Stimulated activated CD8-positive, alpha-beta memory T cell treated with anti-CD3 and anti-CD28 coated beads, Interleukin-4, amount 100 ng/mL, for 24 hours (primary cell): Measurements from ENCODE around the gene RMND5A.
"Not testable (repeated sequence)": the region's sequence is repeated elsewhere in the genome, so short reads cannot be mapped to it uniquely, and the experiment has no call there.

Experiments
- DNase-seq: peaks from one replicate; pipeline ENCODE4 v3.0.0-alpha.2; 2020; ENCODE audit warnings: low read depth

The RMND5A gene

DNA sequence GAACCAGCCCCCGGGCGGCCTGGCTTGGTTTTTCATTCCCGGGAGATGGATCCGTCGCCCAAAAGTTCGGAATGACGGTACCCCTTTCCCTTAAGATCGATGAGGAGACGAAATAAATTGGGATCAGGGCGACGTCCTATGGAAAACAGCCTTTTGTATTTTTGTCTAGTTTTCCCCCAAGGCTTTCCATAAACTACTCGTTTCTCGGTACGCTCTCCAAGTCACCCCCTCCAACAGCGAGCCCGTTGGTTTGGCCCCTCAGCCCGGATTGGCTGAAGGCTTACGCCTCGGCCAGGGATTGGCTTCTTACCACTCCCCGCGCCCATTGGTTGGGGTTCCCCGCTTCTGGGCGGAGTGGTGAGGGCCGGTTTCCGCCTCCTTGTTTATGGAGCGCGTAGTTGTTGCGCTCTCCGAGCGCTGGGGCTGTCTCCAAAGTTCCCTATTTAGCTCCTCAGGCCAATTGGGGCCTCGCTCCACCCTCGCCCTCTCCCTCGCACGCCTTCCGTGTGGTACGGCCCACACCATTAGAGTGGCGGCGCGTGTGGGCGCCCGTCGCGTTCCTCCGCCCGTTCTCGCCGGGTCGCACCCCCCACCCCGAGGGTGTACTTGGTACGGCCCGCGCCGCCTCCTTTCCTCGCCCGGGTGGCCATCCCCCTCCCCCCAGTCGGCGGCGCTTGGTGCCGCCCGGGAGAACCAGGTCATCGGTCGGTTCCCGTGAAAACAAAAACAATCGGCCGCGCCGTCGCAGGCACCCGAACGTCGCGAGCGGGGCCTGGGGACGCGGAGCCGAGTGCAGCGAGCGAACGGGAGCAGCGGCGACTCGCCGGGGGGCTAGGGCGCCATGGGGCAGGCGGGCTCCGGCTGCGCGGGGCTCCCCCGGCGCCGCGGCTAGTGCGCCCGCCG, at the start of gene RMND5A:
Gene RMND5A (plus strand): TSS at position 655 of the 903 bp plus-strand sequence. CDS start 377 bp downstream, outside the sequence.
- peak; percentile 93 for DNase-seq

DNA sequence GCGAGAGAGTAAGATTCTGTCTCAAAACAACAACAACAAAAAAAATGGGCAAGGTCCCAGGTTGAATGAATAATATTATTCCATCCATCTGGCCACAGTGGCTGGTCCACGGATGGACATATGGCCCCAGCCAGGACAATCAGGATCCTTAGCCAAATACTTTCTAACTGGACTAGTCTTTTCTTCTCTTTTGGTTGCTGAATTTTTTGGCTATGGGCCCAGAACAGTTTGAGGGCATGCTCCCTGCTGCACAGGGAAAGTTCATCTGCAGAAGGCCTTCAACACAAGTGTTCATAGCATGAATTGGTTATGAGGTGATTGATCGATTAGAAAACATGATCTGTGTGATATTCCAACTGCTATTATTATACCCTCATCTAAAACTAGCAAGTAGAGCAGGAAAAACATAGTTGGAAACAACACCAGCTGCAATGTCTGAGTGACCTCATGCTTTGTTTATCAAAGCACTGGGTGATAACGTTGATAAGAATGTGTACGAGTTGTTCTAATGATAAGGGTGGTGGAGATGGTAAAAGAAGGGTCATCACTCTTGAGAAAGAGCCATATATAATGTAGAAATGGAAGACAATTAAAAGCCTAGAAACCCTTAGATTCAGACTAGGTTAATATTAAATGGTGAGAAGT, 48.6 kb upstream of the RMND5A start:
- no peak for DNase-seq

GRCh38 chr2:86672027-86672545, 48.0 kb upstream of the RMND5A start:
- DNase-seq, result no peak

- DNase-seq, result no peak
These were observed 47.1 kb upstream of the RMND5A start for GRCh38 chr2:86673011-86673410.

DNA sequence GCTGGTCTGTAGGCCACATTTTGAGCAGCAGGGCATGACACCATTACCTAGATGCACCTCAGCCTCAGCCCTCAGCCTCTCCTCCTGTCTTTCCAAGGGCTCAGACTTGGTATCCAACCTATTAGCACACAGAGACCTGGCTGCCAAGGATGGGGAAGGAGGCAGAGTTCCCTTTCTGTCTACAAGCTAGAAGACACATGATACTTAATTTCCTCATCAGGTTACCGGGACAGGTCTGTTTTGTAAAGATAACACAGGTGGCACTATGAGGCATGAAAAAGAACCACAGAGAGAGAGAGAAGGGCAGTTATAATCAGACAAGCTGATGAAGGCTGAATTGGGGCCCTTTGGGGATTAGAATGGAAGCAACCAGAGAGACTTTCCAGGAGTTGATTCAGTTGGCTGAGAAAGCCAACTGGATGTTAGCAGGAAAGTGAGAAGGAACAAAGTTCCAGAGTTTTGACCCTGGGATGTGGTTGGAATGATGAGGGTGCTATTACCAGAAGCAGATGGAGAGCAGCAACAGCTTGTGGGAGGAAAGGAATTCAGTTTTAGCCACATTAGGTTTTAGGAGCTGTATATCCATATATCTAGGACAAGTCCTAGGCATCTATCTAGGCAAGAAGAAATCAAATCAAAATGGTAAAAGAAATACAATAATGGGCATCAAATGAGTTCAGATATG, 46.0 kb upstream of the RMND5A start:
- DNase-seq, result no peak

DNA sequence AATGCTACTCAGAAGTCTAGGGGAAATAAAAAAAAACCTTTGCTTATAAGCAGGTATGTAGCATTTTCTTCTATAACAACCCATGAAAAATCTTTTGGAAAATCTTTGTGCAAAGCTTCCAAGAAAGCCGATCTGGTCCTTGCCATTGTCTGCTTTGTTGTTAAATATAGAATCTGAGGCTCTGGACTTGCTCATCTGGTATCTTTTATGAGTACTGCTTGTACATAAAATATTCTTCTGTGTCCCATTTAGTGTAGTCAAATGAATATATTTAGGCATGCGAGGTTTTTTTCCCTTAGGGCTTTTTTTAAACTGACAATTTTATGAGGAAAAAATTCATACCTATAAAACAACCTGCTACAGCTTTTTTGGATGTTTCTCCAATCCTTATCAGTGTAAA, 45.0 kb upstream of the RMND5A start:
- no peak for DNase-seq

- no peak for DNase-seq
These were observed 44.5 kb upstream of the RMND5A start for GRCh38 chr2:86675511-86676015.

GRCh38 chr2:86677816-86678215, 42.3 kb upstream of the RMND5A start:
- no peak for DNase-seq

DNA sequence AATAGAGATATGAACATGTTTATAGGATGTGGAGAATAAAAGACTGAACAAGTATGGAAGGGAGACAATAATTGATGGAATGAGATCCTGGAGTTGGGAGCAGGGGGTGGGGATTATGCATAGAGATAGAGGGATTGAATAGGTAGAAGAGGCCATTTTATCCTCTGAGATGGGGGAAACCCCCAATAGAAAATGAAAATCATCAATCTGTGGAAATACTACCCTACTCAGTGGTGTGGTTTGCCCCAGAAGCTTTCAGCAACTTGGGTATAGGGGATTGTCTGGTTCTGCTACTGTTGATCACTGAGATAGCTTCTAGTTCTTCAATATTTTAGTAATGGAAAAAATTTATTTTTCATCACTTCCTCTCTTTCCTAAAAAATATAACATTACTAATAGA, 41.1 kb upstream of the RMND5A start:
- DNase-seq, result no peak

GRCh38 chr2:86685351-86685750, 34.7 kb upstream of the RMND5A start:
- no peak for DNase-seq

DNA sequence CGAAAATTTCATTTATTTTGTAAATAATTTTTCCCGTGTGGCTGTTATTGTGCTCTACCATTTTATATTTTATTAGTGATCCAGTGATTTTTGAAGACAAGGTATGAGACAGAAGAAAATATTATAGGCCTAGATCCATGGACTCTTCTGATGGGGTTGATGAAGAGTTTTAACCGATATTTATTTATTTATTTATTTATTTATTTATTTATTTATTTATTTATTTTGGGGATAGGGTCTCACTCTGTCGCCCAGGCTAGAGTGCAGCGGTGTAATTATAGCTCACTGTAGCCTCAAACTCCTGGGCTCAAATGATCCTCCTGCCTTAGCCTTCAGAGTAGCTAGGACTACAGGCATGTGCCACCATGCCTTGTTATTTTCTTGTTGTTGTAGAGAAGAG, 33.6 kb upstream of the RMND5A start:
- no peak for DNase-seq

GRCh38 chr2:86686905-86687304, 33.2 kb upstream of the RMND5A start:
- DNase-seq, result no peak

DNA sequence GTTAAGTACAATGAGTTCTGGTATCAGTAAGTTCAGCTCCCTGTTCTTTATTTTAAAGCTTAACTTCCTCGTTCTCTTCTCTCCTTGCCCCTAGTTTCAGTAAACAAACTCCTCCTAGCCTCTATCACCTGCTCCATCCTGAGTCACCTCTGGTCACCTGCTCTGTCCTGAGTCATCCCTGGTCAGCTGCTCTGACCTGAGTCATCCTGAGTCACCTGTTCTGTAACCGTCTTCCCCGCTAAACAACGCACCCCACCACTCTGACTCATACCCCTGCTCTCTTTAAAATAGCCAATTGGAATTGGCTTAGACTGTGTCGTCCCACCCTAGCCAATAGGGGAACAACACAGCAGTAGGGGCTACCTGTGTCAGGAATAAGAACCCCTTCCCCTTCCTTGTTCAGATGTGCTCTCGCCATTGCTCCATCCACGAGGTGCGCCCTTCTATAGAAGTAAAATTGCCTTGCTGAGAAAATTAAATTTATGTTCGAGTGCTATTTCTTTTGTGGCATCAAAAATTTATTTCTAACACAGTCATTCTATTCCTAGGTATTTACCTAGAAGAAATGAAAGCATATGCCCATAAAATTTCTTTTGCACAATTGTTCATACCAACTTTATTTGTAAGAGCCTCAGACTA, 24.9 kb upstream of the RMND5A start:
- no peak for DNase-seq

DNA sequence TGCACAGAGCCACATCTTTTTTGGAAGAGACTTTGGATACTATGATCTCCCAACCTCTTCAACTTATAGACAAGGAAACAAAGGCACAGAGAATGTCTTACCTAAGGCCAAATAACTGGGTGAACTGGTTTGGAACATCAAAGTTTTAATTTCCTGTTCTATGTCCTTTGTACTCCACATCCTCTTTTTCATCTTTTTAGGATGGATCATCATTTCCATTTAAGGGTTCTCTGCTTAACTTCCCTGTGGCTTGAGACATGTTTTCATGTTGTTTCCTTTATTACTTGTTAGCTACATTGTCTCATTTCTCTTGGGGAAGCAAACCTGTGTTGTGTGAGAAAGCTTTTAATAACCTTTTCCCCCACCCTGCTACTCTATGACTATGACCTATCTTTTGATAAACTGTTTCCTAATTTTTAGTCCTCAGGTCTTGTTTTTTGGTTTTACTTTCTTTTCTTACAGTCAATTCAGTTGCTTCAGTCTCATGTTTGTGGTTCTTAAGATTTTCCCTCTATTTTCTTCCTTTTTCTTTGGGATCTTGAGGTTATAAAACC, 22.5 kb upstream of the RMND5A start:
- no peak for DNase-seq

- no peak for DNase-seq
These were observed 19.4 kb upstream of the RMND5A start for GRCh38 chr2:86700690-86701089.

- DNase-seq, result no peak
These were observed 16.3 kb upstream of the RMND5A start for GRCh38 chr2:86703704-86704361.

DNA sequence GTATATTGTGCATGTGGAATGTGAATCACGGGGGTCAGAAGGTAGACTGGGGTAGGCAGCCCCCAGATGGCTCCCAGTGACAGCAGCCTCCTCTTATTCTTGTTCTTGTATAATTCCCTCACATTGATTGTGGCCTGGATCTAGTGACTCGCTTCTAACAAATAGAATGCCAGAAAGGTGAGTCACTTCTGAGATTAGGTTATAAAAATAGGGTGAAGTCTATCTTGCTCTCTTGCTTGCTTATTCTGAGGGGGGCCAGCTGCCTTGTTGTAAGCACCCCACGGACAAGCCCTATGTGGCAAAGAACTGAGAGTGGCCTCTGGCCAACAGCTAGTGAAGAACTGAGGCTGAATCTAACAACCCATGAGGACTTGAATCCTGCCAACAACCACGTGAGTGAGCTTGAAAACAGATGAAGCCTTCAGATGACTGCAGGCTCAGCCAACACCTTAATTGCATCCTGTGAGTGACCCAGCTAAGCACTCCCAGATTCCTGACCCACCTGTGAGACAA, 15.6 kb upstream of the RMND5A start:
- no peak for DNase-seq

DNA sequence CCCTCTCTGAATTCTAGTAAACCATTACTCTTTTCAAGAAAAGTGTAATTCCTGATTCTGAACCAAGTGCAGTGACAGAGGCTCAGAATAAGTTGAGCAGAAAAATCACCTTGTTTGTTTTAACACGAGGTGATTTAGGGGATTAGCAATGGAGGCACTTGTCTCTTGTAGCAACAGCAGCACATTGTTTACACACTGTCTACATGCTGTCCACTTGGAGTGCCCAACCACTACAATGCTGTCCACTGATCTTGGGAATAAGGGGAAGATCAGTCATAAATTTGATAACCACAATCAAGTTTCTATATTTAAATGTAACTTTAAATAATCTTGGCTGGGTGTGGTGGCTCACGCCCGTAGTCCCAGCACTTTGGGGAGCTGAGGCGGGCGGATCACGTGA, 13.9 kb upstream of the RMND5A start:
- DNase-seq, result no peak

- no peak for DNase-seq
These were observed 13.2 kb upstream of the RMND5A start for GRCh38 chr2:86706935-86707334.

- DNase-seq, result not testable (repeated sequence)
These were observed 12.0 kb upstream of the RMND5A start for GRCh38 chr2:86708126-86708525.
